ENCODE measurements around the gene SLC35E4. TPM values are rescaled to one million over a fixed set of nuclear protein-coding genes. Genes with fewer than 3 reads are reported as not detected.
"Not testable (repeated sequence)": the region's sequence is repeated elsewhere in the genome, so short reads cannot be mapped to it uniquely, and the experiment has no call there.

The SLC35E4 gene
- total RNA-seq, 1 donor from 2014 or later = 5.0 TPM

DNA sequence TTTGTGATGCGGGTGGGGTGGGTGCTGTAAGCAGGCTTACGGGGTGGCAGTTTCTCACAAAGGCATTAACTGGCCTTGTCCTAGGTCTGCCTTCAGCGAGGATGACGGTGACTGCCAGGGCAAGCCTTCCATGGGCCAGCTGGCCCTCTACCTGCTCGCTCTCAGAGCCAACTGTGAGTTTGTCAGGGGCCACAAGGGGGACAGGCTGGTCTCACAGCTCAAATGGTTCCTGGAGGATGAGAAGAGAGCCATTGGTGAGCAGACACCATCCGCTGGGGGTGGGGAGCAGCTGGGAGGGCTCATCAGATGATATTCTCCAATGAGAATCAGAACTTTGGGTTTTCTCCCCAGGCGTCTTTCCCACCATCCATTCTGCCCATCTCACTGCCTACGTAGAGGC is 22.8 kb upstream of the SLC35E4 start:
- Mint-ChIP-seq H3K27me3 (ENCODE audit: unreplicated experiment) (no peaks in the 10 kb centered on the region), H3K9me3 (ENCODE audit: unreplicated experiment) (no peaks in the 10 kb centered on the region), H3K27ac (ENCODE audit: unreplicated experiment) (no peak overlapping the region), H3K36me3 (ENCODE audit: unreplicated experiment) (peaks cover 5% of the 10 kb centered on the region), H3K4me3 (ENCODE audit: unreplicated experiment) (no peak overlapping the region), H3K4me1 (ENCODE audit: low read depth, unreplicated experiment) (no peaks in the 10 kb centered on the region)
- TF ChIP-seq, protein P1, sequence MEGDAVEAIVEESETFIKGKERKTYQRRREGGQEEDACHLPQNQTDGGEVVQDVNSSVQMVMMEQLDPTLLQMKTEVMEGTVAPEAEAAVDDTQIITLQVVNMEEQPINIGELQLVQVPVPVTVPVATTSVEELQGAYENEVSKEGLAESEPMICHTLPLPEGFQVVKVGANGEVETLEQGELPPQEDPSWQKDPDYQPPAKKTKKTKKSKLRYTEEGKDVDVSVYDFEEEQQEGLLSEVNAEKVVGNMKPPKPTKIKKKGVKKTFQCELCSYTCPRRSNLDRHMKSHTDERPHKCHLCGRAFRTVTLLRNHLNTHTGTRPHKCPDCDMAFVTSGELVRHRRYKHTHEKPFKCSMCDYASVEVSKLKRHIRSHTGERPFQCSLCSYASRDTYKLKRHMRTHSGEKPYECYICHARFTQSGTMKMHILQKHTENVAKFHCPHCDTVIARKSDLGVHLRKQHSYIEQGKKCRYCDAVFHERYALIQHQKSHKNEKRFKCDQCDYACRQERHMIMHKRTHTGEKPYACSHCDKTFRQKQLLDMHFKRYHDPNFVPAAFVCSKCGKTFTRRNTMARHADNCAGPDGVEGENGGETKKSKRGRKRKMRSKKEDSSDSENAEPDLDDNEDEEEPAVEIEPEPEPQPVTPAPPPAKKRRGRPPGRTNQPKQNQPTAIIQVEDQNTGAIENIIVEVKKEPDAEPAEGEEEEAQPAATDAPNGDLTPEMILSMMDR (IDR thresholded peaks at IDR 0.05; ENCODE audit: partially characterized antibody, unreplicated experiment) = no peak
- no peak for DNase-seq

DNA sequence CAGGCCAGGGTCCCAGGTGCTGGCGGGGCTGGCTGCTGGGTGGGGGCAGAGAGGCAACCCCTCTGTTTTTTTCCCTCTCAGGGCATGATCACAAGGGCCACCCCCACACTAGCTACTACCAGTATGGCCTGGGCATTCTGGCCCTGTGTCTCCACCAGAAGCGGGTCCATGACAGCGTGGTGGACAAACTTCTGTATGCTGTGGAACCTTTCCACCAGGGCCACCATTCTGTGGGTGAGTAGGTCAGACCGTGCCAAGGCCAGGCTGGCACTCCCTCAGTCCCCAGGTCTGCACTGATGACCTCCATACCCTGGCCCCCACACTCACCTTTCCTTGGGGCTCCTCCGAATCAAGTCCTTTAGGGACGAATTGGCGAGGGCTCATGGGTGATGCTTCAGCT is 21.3 kb upstream of the SLC35E4 start:
- H3K27me3 Mint-ChIP-seq (ENCODE audit: unreplicated experiment) = no peaks in the 10 kb centered on the region
- no peak for DNase-seq
- TF ChIP-seq, protein P1 (IDR thresholded peaks at IDR 0.05; ENCODE audit: partially characterized antibody, unreplicated experiment) = no peak
- no peak overlapping the region for H3K4me3 Mint-ChIP-seq (ENCODE audit: unreplicated experiment)
- H3K36me3 Mint-ChIP-seq (ENCODE audit: unreplicated experiment) = peaks cover 5% of the 10 kb centered on the region
- H3K4me1 Mint-ChIP-seq (ENCODE audit: low read depth, unreplicated experiment) = no peaks in the 10 kb centered on the region
- H3K9me3 Mint-ChIP-seq (ENCODE audit: unreplicated experiment) = no peaks in the 10 kb centered on the region
- no peak overlapping the region for H3K27ac Mint-ChIP-seq (ENCODE audit: unreplicated experiment)

- Mint-ChIP-seq H3K27ac (ENCODE audit: unreplicated experiment) (no peak overlapping the region), H3K9me3 (ENCODE audit: unreplicated experiment) (no peaks in the 10 kb centered on the region), H3K4me3 (ENCODE audit: unreplicated experiment) (no peak overlapping the region), H3K27me3 (ENCODE audit: unreplicated experiment) (no peaks in the 10 kb centered on the region), H3K36me3 (ENCODE audit: unreplicated experiment) (peaks cover 5% of the 10 kb centered on the region), H3K4me1 (ENCODE audit: low read depth, unreplicated experiment) (no peaks in the 10 kb centered on the region)
- TF ChIP-seq, protein P1 (IDR thresholded peaks at IDR 0.05; ENCODE audit: partially characterized antibody, unreplicated experiment) = no peak
- DNase-seq = no peak
Measured at GRCh38 chr22:30614879-30615278, 20.7 kb upstream of the SLC35E4 start.

DNA sequence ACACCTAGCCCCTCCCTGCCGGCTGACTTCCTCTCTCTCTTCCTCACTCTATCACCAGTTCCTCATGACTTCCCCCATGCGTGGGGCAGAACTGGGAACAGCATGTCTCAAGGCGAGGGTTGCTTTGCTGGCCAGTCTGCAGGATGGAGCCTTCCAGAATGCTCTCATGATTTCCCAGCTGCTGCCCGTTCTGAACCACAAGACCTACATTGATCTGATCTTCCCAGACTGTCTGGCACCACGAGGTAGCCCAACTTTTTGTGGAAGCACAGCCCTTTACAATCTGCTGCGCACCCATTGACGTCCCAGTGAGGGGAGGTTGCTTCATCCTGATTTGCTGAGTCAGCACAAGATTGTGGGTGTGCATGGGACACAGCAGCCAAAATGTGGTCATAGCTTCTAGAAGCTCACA is 20.0 kb upstream of the SLC35E4 start:
- H3K27ac Mint-ChIP-seq (ENCODE audit: unreplicated experiment) = no peak overlapping the region

GRCh38 chr22:30617819-30618218 is 17.8 kb upstream of the SLC35E4 start:
- H3K9me3 Mint-ChIP-seq (ENCODE audit: unreplicated experiment) = peaks cover 2% of the 10 kb centered on the region
- TF ChIP-seq, protein P1 (IDR thresholded peaks at IDR 0.05; ENCODE audit: partially characterized antibody, unreplicated experiment) = no peak
- H3K36me3 Mint-ChIP-seq (ENCODE audit: unreplicated experiment) = peaks cover 5% of the 10 kb centered on the region
- H3K27me3 Mint-ChIP-seq (ENCODE audit: unreplicated experiment) = no peaks in the 10 kb centered on the region
- H3K4me1 Mint-ChIP-seq (ENCODE audit: low read depth, unreplicated experiment) = no peaks in the 10 kb centered on the region
- H3K4me3 Mint-ChIP-seq (ENCODE audit: unreplicated experiment) = no peak overlapping the region
- no peak overlapping the region for H3K27ac Mint-ChIP-seq (ENCODE audit: unreplicated experiment)
- no peak for DNase-seq

More for the DNA sequence above, 20.0 kb upstream of the SLC35E4 start:
- Mint-ChIP-seq H3K9me3 (ENCODE audit: unreplicated experiment) (no peaks in the 10 kb centered on the region), H3K27me3 (ENCODE audit: unreplicated experiment) (no peaks in the 10 kb centered on the region), H3K4me1 (ENCODE audit: low read depth, unreplicated experiment) (no peaks in the 10 kb centered on the region), H3K4me3 (ENCODE audit: unreplicated experiment) (no peak overlapping the region), H3K36me3 (ENCODE audit: unreplicated experiment) (peaks cover 5% of the 10 kb centered on the region)
- no peak for DNase-seq
- TF ChIP-seq, protein P1 (IDR thresholded peaks at IDR 0.05; ENCODE audit: partially characterized antibody, unreplicated experiment) = no peak

DNA sequence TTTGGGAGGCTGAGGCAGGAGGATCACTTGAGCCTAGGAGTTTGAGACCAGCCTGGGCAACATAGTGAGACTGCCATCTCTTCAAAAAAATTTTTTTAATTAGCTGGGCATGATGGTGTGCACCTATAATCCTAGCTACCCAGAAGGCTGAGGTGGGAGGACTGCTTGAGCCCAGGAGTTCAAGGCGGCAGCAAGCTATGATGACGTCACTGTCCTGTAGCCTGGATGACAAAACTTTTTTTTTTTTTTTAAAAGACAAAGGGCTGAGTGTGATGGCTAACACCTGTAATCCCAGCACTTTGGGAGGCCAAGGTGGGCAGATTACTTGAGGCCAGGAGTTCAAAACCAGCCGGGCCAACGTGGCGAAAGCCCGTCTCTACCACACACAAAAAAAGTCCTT is 15.7 kb upstream of the SLC35E4 start:
- not testable (repeated sequence) for H3K27me3 Mint-ChIP-seq (ENCODE audit: unreplicated experiment); H3K4me3 Mint-ChIP-seq (ENCODE audit: unreplicated experiment); H3K36me3 Mint-ChIP-seq (ENCODE audit: unreplicated experiment); H3K9me3 Mint-ChIP-seq (ENCODE audit: unreplicated experiment); H3K4me1 Mint-ChIP-seq (ENCODE audit: low read depth, unreplicated experiment); H3K27ac Mint-ChIP-seq (ENCODE audit: unreplicated experiment); DNase-seq
